GM21447 (cell line): ENCODE data around the gene RBM33.

Experiments used
- ATAC-seq: cut with Tn5 transposase; IDR thresholded peaks from one replicate; pipeline ENCODE4 v1.9.1; 2021; ENCODE audit not compliant: unreplicated experiment

The RBM33 gene

DNA sequence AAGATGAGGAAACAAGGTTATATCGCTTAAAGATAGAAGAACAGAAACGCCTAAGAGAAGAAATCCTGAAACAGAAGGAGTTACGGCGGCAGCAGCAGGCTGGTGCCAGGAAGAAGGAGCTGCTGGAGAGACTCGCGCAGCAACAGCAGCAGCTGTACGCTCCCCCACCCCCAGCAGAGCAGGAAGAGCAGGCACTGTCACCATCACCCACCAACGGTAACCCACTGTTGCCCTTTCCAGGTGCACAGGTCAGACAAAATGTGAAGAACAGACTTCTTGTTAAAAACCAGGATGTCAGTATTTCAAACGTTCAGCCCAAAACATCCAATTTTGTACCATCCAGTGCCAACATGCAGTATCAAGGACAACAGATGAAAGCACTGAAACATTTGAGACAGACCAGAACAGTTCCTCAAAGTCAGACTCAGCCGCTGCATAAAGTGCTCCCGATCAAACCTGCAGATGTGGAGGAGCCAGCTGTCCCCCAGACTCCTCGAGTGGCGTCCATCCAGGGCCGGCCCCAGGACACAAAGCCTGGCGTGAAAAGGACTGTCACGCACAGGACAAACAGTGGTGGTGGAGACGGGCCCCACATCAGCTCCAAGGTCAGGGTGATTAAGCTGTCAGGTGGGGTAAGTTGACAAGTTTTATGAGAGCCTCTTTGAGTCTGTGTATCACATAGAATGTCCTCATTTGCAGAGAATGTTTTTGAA is 100.7 kb downstream of the RBM33 start:
- ATAC-seq, result no peak

DNA sequence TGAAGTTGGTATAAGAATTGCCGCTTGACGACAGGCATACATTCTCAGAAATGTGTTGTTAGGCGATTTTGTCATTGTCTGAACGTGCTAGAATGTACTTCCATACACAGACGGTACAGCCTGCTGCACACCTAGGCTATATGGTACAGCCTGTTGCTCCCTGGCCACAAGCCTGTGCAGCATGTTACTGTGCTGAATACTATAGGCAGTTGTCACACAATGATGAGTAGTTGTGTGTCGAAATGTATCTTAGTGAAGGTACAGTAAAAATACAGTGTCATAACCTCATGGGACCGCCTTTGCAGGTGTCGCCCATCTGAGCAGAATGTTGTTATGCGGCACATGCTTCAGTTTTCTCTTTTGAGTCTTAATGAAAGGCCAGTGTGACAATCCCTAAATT is 101.3 kb downstream of the RBM33 start:
- ATAC-seq, result peak; percentile 10

DNA sequence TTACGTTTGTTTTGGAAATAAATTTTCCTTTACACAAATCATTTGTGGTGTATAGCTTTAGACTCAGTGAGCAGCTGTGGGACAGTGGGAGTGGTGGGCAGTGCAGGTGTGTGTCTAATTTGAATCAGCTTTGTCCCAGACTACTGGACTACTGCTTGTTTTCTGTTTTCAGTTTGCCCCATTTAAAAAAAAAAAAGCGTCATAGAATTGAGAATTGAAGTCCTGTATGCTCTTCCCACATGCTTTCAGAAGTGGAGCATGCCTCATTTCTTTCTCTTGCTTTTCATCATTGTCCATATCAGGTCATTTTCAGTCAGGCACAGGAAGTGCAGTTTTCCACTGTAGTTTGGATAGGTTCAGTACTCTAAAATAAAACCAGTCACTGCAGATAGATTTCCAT is 101.7 kb downstream of the RBM33 start:
- ATAC-seq, result peak; percentile 78

DNA sequence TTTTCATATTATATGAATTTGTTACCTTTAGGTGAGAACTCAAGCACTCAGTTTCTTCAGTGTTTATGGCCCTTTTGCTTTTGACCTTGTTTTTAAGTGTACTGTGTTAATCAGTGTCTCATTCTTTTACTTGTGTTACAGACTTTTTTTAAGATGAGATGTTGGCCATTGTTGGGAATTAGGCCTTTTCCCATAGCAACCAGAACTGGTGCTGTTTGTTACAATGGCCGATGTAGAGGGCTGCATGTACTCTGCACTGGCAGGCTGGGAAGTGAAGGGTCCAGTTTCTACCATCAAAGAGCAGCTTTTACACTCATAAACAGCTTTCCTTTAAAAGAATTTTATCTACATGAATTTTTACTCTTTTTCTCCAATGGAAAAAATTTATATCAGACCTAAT is 102.7 kb downstream of the RBM33 start:
- ATAC-seq, result no peak

DNA sequence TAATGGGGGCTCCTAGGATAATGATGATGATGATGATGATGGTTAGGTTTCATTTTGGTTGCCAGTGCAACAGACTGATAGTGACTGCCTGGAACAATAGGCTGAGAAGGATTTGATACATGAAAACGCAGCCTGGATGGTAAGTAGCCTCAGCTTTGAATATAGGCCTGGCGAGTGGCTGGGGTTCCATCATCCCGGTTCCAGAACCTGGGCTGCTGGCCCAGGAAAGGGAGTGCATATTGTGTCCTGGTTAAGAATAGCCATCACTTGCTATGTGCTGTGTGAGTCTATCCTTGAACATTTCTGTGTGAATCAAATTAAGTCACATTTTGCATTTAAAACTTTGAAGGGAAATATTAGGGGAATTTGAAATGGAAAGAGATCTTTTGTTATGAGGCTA is 105.1 kb downstream of the RBM33 start:
- no peak for ATAC-seq

DNA sequence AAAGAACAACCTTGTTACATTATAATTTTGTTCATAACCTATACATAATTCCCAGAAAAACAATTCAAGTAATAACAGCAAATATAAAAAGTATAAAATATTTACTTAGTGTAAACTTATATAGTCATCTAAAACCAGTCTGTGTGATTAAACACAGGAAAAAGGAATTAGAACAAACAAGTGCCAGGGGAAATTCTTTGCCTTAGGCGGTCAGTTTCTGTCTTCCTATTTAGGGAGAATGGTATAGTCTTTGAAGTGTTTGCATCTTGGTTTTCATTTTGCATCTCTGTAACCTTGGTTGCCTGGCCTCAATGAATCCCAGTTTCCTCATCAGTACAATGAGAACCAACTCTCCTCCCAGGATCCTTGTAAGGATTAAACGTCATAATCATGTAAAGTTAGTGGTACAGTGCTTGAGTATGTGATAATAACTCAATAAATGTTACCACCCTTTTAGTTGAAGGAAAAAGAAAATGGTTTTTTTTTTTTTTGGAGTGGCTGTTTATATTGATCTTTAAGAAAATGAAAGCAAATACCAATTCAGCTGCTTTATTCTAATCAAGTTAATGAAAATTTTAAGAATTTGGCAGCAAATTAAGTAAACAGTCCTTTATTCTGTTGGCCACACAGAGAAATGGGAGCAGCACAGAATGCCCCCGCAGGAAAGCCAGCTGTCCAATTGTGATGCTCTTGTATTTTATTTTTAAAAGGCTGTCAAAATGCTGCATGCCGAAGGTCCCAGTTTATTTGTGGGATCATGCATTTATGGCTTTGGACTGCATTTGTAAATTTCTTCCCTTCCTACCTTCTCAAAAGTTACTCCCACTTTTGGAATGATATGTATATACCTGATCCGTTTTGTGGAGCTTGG is 106.0 kb downstream of the RBM33 start:
- no peak for ATAC-seq

DNA sequence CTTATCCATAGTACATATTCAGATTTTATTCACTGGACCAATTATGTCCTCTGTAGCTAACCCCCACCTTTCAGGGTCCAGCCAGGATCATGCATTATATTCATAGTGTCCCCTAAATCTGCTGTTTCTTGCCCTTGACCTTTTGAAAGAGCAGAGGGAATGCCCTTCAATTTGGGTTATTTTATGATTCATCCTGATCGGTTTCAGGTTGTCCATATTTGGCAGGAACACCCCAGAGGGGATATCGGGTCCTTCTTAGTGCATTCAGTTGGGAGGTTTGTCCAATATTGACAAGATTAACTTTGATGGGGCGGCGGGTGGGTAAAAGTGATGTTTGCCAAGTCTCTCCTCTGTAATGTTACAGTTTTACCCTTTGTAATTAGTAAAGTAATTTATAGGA is 106.9 kb downstream of the RBM33 start:
- no peak for ATAC-seq

DNA sequence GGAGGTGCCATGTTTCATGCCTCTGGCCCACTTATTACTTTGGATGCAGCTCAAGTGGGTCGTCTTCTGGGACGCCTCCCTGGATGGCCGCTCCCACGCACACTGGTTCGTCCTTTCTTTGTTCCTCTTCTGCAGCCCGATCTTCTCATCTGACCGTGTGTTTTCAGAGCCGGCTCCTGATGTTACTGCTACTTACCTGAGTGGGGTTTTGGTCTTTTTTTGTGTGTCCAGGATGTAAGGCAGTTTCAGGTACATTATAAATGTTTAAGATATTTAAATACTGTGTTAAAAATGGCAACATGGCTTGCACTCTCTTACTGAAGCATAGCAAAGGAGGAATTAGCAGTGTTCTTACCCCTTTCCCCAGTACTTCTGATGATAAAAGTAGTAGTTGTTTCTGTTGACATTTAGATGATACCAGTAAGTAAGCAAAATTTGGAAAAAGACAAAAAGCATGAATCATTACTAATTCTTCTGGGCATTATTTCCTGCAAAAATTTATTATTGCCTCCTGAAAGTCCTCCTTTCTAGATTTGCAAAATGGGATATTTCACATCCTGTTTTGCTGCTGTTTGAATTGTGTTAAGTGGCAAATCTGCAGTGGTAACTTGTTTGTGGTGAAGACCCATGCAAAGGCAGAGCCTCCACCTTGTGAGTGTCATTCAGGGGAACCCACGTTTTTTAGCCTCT is 108.4 kb downstream of the RBM33 start:
- peak; percentile 65 for ATAC-seq

DNA sequence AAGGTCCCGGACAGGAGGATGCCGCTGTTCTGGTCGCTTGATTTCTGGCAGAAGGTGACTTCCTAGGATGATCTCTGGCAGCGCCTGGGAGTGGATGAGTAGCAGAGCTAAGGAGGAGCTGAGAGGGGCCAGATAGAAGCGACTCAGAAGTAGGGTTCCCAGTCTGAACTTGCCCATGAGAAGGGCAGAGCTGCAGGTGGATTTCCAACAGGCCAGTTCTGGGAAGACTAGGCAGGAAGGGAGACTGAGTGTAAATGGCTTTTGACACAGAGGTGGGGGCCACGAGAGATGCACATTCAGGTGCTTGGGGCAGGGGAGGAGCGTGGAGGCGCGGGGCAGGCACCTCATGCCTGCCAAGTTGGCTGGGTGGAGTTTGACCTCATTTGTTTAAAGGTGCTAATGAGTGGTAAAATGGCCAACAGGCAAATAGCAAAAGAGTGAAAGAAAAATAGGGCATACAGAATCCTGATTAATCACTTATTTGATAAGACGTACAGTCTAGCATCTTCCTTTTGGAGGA is 109.0 kb downstream of the RBM33 start:
- ATAC-seq, result peak; percentile 11

DNA sequence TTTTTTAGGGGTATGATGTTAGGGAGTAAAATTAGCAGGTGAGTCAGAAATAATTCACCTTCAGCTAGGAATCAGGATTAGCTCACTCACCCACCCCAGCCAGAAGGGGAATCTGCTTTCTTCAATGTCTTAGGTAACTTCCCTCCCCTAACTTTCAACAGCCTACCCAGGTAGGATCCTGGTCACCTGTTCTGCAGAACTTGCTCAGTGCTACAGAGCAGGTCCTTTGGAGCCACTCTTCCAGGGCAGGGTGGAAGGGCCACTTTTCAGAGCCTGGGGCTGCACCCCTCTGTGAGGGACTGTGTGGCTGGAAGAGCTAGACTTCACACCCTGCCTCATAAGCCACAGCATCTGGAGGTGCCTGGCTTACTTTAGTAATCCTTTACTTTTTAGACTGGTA is 109.7 kb downstream of the RBM33 start:
- no peak for ATAC-seq

DNA sequence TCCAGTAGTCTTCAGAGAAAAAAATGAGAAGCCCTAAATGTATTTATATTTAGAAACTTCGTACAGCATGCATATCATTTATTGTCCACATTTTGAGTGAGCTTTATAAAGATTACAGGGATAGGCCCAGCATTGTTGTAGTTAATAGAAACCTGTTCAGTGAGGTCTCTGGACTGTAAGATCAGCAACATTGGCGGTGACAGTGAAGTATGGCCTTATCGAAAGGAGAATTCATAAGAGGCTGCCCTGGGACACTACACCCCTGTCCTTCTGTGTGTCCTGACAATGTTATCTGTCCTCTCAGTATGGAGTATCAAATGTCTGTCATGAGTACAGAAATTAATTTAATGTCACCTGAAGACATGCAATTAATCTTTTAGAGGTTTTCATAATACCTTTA is 110.6 kb downstream of the RBM33 start:
- no peak for ATAC-seq

DNA sequence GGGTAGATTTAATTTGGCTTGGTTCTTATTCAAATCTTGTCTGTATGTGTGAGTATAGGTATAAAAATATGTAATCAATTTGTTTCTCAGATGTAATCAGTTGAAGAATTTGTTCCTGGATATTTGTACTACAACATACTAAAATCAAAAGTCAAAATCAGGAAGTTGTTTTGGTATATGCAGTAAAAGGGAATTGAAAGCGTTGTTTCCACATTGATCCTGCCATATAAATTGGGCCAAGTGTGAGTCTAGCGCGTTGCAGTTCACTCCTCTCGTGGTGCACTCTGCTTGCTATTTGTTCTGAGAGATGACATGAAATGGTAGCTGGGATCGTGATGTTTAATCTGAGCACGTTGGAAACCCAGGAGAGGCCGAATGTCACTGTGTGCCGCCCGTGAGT is 111.9 kb downstream of the RBM33 start:
- ATAC-seq, result no peak

DNA sequence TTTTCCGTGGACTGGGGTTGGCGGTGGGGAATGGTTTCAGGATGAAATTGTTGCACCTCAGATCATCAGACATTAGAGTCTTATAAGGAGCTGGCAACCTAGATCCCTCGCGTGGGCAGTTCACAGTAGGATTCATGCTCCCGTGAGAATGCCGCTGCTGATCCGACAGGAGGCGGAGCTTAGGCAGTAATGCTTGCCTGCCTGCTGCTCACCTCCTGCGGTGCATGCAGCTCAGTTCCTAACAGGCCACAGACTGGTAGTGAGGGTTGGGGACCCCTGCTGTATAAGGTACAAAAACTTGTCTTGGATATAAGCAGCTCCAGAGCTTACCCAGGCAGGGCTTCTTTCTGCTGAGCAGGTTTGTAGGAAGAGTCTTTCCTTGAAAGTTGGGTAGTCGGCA is 113.9 kb downstream of the RBM33 start:
- no peak for ATAC-seq

DNA sequence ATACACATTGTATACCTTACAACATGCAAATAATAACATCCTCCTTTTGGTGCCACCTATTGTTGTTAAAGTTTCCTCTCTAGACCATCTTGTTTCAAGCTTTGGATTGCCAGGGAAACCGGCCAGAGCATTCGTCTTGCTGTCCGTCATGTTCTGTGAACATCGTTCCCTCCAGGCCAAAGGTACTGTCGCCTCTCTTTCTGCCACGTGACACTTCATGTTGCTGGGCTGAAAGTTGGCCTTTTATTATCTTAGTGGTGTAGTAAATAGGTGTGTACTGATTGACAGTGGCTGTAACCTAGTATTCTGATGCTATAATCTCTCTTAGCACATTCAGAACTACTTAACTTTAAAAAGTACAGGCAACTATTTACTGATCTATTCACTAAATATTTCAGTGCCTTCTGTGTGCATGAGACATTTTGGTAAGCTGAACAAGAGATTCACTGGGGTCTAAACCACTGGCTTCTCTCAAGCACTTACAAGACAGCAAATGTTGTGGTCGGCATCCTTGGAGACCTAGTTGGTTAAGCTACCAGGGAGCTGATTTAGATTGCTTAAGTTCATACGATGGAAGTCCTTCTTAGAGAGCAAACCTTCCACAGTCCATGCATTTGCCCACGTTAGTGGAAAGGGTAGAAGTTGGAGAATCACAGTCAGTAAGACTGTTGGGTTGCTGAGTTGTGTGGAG is 115.4 kb downstream of the RBM33 start:
- ATAC-seq, result no peak

DNA sequence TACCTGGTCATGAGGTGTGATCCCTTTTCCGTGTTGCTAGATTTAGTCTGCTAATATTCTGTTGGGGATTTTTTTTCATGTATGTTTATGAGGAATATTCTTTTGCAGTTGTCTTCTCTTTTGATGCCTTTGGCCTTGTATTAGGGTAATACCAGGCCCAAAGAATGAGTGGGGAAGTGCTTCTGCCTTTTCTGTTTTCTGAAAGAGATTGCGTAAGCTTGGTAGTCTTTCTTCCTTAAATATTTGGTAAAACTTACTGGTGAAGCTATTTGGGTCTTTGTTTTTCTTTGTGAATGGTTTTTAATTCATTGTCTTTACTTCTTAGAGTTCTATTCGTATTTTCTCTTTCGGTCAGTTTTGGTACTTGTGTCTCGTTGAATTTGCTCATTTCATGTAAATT is 116.7 kb downstream of the RBM33 start:
- ATAC-seq, result no peak

DNA sequence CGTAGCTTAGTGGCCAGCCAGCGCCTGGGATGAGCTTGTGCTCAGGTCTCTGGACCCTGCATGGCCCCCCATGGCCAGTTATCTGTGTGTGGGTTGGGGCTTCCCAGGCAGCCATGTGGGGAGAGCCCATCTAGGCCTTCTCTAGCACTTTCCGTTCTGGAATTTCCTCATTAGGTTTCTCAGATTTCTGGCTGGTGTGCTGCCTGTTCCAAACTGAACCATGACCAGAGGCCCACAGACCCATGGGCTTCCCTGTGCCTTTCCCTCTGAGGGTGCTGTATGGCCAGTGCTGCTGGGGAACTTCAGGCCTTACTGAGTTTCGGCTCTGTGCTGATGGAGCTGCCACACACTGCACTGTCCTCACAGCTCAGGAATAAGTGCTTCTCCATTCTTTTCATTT is 117.6 kb downstream of the RBM33 start:
- ATAC-seq, result no peak

DNA sequence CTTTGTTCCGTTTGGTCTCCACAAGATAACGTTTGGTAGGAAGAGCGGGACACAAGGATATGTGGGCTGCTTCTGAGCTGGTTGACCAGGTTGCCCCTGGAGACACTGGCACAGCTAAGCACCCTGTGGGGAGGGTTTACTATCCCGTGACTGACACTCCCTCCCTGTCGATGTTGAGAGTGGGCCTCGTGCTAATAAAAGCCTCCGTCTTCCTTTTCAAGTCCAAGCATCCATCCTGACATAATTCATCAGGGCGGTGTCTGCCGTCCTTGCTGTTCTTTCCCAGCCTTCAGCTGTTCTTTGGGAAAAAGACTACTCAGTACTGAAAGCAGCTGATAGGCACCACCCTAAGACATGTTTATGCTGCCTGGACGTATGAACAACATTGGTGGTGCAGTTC is 118.2 kb downstream of the RBM33 start:
- ATAC-seq, result no peak

DNA sequence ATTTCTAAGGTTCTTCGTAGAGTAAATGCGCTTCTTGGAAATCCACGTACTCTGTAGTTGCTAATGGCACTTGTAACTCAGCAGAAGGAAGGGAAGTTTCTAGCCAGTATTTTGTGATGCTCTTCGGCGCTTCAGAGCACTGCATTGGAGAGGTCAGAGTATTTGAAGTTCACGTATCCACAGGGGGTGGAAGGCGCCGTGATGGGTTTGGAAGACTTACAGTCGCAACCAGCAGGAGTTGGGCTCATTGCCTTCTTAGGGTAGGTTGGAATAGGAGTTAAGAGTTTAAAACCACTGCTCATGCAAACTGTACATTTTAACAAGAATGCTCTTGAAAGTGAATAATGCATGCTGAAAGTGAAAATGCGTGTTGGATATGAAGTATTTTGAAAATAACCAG is 118.7 kb downstream of the RBM33 start:
- ATAC-seq, result no peak

DNA sequence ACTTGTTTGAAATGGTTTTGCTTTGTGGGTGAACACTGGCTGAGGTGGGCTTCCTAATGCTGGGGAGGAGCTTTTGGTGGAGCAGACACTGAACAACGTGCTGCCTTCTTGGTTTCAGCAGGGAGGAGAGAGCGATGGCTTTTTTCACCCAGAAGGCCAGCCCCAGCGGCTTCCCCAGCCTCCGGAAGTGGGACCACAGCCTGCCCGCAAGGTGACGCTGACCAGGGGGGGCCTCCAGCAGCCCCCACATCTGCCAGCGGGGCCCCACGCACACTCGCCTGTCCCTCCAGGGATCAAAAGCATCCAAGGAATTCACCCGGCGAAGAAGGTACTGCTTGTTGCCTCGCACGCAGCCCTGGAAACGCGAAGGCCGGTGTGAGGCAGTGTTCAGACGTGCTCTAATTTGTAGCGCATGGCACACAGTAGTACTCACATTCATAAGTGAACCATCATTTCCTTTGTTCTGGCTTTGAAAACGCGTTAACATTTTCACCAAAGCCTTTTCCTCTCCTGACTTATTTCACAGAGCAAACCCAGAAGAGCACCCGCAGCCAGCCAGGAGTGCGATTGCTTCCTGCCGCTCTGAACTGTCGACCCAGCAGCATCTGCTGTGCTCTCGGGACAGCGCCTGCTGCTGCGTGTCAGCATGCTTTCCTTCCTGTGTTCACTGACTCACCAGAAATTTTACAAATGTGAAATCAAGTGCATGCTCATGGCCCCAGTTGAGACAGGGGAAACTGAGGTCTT is 119.4 kb downstream of the RBM33 start:
- peak; percentile 59 for ATAC-seq

DNA sequence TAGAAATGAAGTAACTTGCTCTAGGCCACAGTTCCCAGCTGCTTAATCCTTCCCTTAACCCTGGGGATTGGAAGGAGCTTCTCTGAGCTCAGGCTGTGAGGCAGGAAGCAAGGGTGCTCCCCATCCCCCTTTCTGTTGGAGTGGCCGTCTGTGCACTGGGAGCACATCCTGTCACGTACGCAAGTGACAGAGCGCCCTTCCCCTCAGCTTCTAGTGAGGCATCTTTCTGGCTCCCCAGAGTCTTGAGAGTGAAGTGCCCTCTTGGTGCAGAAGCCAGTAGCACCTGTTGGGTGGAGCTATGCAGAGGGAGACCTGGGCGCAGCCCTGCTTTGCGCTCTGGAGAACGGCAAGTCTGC is 120.0 kb downstream of the RBM33 start:
- ATAC-seq, result peak; percentile 58
